IMR-90 (cell line): ENCODE results near the gene PRDM15. TPM values are rescaled to one million over a fixed set of nuclear protein-coding genes. Genes with fewer than 3 reads are reported as not detected.

Experiments
- ATAC-seq: fragments of 200-7000 bp; cut with Tn5 transposase; 2 replicates; pipeline ENCODE4 v1.9.1; 2020; ENCODE audit warnings: low read depth, mild to moderate bottlenecking, moderate library complexity
- BruUV-seq: library from RNA; stranded (reverse); fragments of 400-500 nt; replicated peaks from 2 replicates; lab custom pipeline; 2021; lab: Mats Ljungman, UMichigan
- CTCF ChIA-PET: fragments of 300-600 bp; formaldehyde crosslinking; extraction: SDS; loops from one replicate; lab custom pipeline; 2021; ENCODE audit warnings: antibody characterized with exemption; lab: Yijun Ruan, JAX
- POLR2A ChIA-PET: fragments of 300-600 bp; sonication (Branson Sonifier 250); formaldehyde crosslinking; loops from one replicate; lab custom pipeline; 2022; ENCODE audit warnings: antibody characterized with exemption; ENCODE audit not compliant: unreplicated experiment; lab: Charles Lee
- DNase-seq: peaks from one replicate; pipeline ENCODE4 v3.0.0; 2013
- H2AFZ ChIP-seq: replicated peaks from 2 replicates; pipeline ENCODE3; 2013; ENCODE audit warnings: low read length, mild to moderate bottlenecking; ENCODE audit not compliant: poor library complexity
- H2AK5ac ChIP-seq: 2 replicates; pipeline ENCODE4 v1.6.1; 2013; ENCODE audit warnings: low read depth, low read length, inconsistent platforms
- H2AK9ac ChIP-seq: replicated peaks from 2 replicates; pipeline ENCODE3; 2013; ENCODE audit warnings: mild to moderate bottlenecking, low read depth, low read length, moderate library complexity; ENCODE audit not compliant: poor library complexity
- H2BK120ac ChIP-seq: 2 replicates; pipeline ENCODE4 v1.6.1; 2013; ENCODE audit warnings: low read depth, low read length, inconsistent platforms
- H2BK15ac ChIP-seq: 3 replicates; pipeline ENCODE4 v1.6.1; 2013; ENCODE audit warnings: low read depth, low read length, inconsistent platforms
- H2BK20ac ChIP-seq: 2 replicates; pipeline ENCODE4 v1.6.1; 2013; ENCODE audit warnings: low read depth, mild to moderate bottlenecking, inconsistent platforms, low read length, moderate library complexity
- H2BK5ac ChIP-seq: 2 replicates; pipeline ENCODE4 v1.6.1; 2013; ENCODE audit warnings: mild to moderate bottlenecking, low read depth, low read length, inconsistent platforms; ENCODE audit not compliant: poor library complexity, severe bottlenecking
- H3K14ac ChIP-seq: replicated peaks from 2 replicates; pipeline ENCODE4 v1.6.1; 2013; ENCODE audit warnings: low read depth, low read length, inconsistent platforms
- H3K18ac ChIP-seq: 2 replicates; pipeline ENCODE4 v1.6.1; 2013; ENCODE audit warnings: low read depth, low read length, control low read depth
- H3K23ac ChIP-seq: 2 replicates; pipeline ENCODE4 v1.6.1; 2013; ENCODE audit warnings: low read depth, low read length, inconsistent platforms
- H3K27ac ChIP-seq: 2 replicates; pipeline ENCODE4 v1.5.1; 2013; ENCODE audit warnings: mild to moderate bottlenecking, control low read depth, low read length; ENCODE audit not compliant: insufficient read depth
- H3K27me3 ChIP-seq: 2 replicates; pipeline ENCODE4 v1.6.1; 2013; ENCODE audit warnings: low read length; ENCODE audit not compliant: control insufficient read depth, insufficient read depth
- H3K36me3 ChIP-seq: 2 replicates; pipeline ENCODE4 v1.6.1; 2013; ENCODE audit warnings: low read length, mixed read lengths; ENCODE audit not compliant: control insufficient read depth, insufficient read depth
- H3K4ac ChIP-seq: 2 replicates; pipeline ENCODE4 v1.6.1; 2013; ENCODE audit warnings: low read depth, low read length, inconsistent platforms
- H3K4me1 ChIP-seq: 2 replicates; pipeline ENCODE4 v1.6.1; 2013; ENCODE audit warnings: low read length, mixed read lengths; ENCODE audit not compliant: control insufficient read depth, insufficient read depth
- H3K4me2 ChIP-seq: 2 replicates; pipeline ENCODE4 v1.6.1; 2013; ENCODE audit warnings: low read depth, mild to moderate bottlenecking, control low read depth, low read length, moderate library complexity
- H3K4me3 ChIP-seq: 2 replicates; pipeline ENCODE4 v1.5.1; 2013; ENCODE audit warnings: low read depth, mild to moderate bottlenecking, control low read depth, low read length, moderate library complexity; ENCODE audit not compliant: insufficient read depth
- H3K56ac ChIP-seq: 2 replicates; pipeline ENCODE4 v1.6.1; 2013; ENCODE audit warnings: low read length, inconsistent platforms; ENCODE audit not compliant: insufficient read depth; ENCODE audit errors: extremely low read depth
- H3K79me1 ChIP-seq, 2 experiments: 2 replicates each; pipeline ENCODE4 v1.6.1; 2013; ENCODE audit warnings: low read length in 2 of 2, inconsistent platforms in 1 of 2, low read depth in 1 of 2
- H3K9ac ChIP-seq: 2 replicates; pipeline ENCODE4 v1.6.1; 2013; ENCODE audit warnings: low read depth, low read length, control low read depth
- H3K9me1 ChIP-seq: 2 replicates; pipeline ENCODE4 v1.6.1; 2013; ENCODE audit warnings: low read length, inconsistent platforms; ENCODE audit not compliant: insufficient read depth
- H3K9me3 ChIP-seq: 2 replicates; pipeline ENCODE4 v1.6.1; 2013; ENCODE audit warnings: low read length; ENCODE audit not compliant: control insufficient read depth, insufficient read depth
- H4K20me1 ChIP-seq: 2 replicates; pipeline ENCODE4 v1.6.1; 2013; ENCODE audit warnings: low read length, inconsistent platforms; ENCODE audit not compliant: insufficient read depth
- H4K5ac ChIP-seq: 2 replicates; pipeline ENCODE4 v1.6.1; 2013; ENCODE audit warnings: mild to moderate bottlenecking, low read depth, low read length, control low read depth
- H4K8ac ChIP-seq, 2 experiments: 2 replicates each; pipeline ENCODE4 v1.6.1; 2013; ENCODE audit warnings: low read depth in 2 of 2, low read length in 2 of 2, control low read depth in 1 of 2, inconsistent platforms in 1 of 2
- H4K91ac ChIP-seq: 2 replicates; pipeline ENCODE4 v1.6.1; 2013; ENCODE audit warnings: low read depth, low read length, inconsistent platforms; ENCODE audit not compliant: insufficient read depth
- NFE2L2 ChIP-seq: fragments of 150-350 bp; IDR thresholded peaks from 2 replicates; pipeline ENCODE4 v1.6.1; 2016; ENCODE audit warnings: low read depth, mild to moderate bottlenecking, low read length
- WGBS, 2 experiments: methylation state at CpG; one replicate each; pipeline versions ENCODE4 v1.1.5 to v1.1.7; 2013; ENCODE audit warnings: missing lambda C conversion rate in 2 of 2; ENCODE audit not compliant: insufficient read length in 1 of 2; ENCODE audit errors: extremely low coverage in 2 of 2; 5-methylcytosine and 5-hydroxymethylcytosine counted together
- dilution Hi-C: fragments of 300-500 bp; cut with HindIII; formaldehyde crosslinking; loops from one replicate; pipeline ENCODE4 v1.14.3; 2018; ENCODE audit warnings: low sequenced_read_pairs; ENCODE audit not compliant: unreplicated experiment
- in situ Hi-C: fragments of 300-500 bp; cut with MboI; formaldehyde crosslinking; loops from 3 replicates; pipeline ENCODE4 v1.14.3; 2019; ENCODE audit warnings: low sequenced_read_pairs, inconsistent platforms, mixed read lengths
- intact Hi-C: fragments of 100-400 bp; cut with micrococcal nuclease; formaldehyde crosslinking; loops from 2 replicates; pipeline ENCODE4 v1.10.0; 2022
- polyA plus RNA-seq, 3 experiments: library from polyadenylated mRNA; depleted of rRNA; stranded (reverse); fragments of >200 nt; gene quantifications; 2 replicates each; pipeline ENCODE4 v1.2.3, GENCODE V29; 2012; ENCODE audit warnings: low replicate concordance in 1 of 3
- total RNA-seq: library from RNA; depleted of rRNA; stranded (reverse); fragments of >200 nt; gene quantifications from 2 replicates; pipeline ENCODE4 v1.2.3, GENCODE V29; 2012

PRDM15 gene
- total and polyA plus RNA-seq, 2 of the 4 experiments (the other 2 are of a cell fraction), result 7.3 to 8.8 TPM

DNA sequence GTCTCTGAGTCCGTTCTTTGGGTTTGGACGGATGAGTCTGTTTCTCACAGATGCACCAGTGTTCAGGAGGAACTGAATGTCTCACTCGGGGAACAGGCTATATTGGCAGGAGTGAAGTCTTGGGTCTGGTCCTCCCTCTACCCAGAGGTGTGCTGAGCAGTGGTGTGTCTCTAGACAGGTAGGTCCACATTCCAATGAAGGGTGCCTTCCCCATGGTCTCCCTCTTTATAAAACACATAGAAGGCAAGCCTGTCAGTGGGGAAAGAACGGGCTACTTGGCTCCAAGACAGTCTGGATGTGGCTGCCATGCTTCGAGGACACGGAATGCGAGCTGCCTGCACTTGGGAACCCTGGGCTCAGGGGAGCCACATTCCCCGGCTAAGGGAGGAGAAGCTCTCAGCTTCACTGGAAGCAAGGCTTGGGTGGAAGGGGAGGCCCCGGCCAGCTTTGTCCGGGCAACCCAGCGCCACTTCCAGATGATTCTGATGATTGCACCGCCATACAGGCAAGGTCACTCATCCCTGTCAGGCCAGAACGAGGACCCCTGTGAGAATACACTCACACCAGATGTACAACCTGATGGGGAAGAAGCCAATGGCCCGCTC lies 82.6 kb downstream of the PRDM15 start:
- no peaks in the 10 kb centered on the region for H3K4me1 ChIP-seq
- H3K27ac ChIP-seq, result no peak overlapping the region
- H2BK120ac ChIP-seq, result no peak overlapping the region
- H3K9me3 ChIP-seq, result peaks cover 4% of the 10 kb centered on the region; the same call in 1 of the 2 replicates
- no peak overlapping the region for H2AK5ac ChIP-seq
- H3K23ac ChIP-seq, result no peak overlapping the region
- no peak overlapping the region for H4K8ac ChIP-seq
- peaks cover 20% of the 10 kb centered on the region for H3K36me3 ChIP-seq
- CTCF ChIA-PET, result no interaction called here
- no peaks in the 10 kb centered on the region; the same call in 1 of the 2 replicates for H3K9me1 ChIP-seq
- H2AK9ac ChIP-seq, result no peak overlapping the region
- no peak overlapping the region for H3K14ac ChIP-seq
- H2BK20ac ChIP-seq, result no peak overlapping the region
- no TSS peak for BruUV-seq
- no peak overlapping the region for H3K18ac ChIP-seq
- 95% methylated on average over 6 of the region's 14 CpGs; no CpG with 5 or more reads in 1 of the 2 experiments for WGBS, 2 experiments
- no peak overlapping the region for H3K4ac ChIP-seq
- no peaks in the 10 kb centered on the region for H3K79me1 ChIP-seq
- intact Hi-C loops, result no loop called here
- no peak for TF ChIP-seq NFE2L2
- no peak overlapping the region for H4K5ac ChIP-seq
- H3K27me3 ChIP-seq, result no peaks in the 10 kb centered on the region
- H3K9ac ChIP-seq, result no peak overlapping the region
- H2BK15ac ChIP-seq, result no peak overlapping the region
- dilution Hi-C loops, result no loop called here
- no peak overlapping the region for H3K4me3 ChIP-seq
- H2AFZ ChIP-seq, result no peak overlapping the region
- H2BK5ac ChIP-seq, result no peak overlapping the region
- H4K20me1 ChIP-seq, result no peaks in the 10 kb centered on the region
- in situ Hi-C loops, result loop anchor here (25.0 kb wide), 1 partner anchor 509 kb away; no protein-coding TSS in a partner anchor
- H3K4me2 ChIP-seq, result no peak overlapping the region
- DNase-seq, result no peak
- H4K91ac ChIP-seq, result no peak overlapping the region
- POLR2A ChIA-PET, result no interaction called here
- no peak for ATAC-seq
- H3K56ac ChIP-seq, result no peak overlapping the region
